Measurements from ENCODE around the gene PFN4. TPM values are rescaled to one million over a fixed set of nuclear protein-coding genes. Genes with fewer than 3 reads are reported as not detected.

The PFN4 gene
- total and polyA plus RNA-seq, 9 of the 15 experiments (the other 6 are each of a cell fraction or from before 2014, with no cell fraction given), result 0.07 to 0.54 (median 0.31) TPM; not detected in 2

DNA sequence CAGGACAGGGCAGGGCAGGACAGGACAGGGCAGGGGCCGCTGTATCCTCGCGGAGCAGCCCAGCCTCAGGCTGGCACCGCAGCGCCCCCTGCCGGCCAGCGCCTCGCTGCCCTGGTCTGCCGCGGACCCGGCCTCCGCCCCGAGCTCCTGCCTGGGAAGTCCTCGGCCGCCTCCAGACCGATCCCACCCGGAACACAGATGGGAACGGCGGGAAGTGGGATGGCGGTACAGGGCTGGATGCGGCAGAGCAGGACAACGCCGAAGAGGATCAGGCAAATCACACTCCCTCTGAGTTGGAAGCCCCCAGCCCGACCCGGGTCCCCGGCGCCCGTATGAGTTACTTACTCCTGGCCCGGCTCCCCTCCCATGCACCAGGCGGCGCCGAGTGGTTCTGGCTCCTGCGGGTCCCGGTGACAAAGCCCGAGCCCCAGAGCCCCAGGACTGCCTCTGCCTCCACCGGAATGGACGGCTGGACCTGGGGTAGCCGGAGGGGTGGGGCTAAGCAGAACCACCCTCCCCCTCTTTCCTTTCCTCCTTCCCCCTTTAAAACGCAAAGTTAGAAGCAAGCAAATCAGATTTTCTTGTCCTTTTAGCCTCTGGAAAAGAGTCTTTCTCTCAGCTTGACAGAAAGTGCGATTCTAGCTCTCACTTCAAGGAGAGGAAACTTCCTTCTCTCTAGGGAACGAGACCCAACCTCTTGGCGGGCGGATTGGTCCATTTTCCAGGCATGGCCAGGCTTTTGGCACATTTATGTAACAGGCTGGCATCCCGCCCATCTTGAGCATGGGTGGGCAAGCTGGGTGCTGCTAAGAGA, 38.5 kb downstream of the PFN4 start, which contains the start of gene TP53I3 (continued):
- TF ChIP-seq, protein P1, sequence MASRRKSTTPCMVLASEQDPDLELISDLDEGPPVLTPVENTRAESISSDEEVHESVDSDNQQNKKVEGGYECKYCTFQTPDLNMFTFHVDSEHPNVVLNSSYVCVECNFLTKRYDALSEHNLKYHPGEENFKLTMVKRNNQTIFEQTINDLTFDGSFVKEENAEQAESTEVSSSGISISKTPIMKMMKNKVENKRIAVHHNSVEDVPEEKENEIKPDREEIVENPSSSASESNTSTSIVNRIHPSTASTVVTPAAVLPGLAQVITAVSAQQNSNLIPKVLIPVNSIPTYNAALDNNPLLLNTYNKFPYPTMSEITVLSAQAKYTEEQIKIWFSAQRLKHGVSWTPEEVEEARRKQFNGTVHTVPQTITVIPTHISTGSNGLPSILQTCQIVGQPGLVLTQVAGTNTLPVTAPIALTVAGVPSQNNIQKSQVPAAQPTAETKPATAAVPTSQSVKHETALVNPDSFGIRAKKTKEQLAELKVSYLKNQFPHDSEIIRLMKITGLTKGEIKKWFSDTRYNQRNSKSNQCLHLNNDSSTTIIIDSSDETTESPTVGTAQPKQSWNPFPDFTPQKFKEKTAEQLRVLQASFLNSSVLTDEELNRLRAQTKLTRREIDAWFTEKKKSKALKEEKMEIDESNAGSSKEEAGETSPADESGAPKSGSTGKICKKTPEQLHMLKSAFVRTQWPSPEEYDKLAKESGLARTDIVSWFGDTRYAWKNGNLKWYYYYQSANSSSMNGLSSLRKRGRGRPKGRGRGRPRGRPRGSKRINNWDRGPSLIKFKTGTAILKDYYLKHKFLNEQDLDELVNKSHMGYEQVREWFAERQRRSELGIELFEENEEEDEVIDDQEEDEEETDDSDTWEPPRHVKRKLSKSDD (conservative IDR thresholded peaks at IDR 0.05; ENCODE audit: low read length), result no peak
- TF ChIP-seq, protein P2, sequence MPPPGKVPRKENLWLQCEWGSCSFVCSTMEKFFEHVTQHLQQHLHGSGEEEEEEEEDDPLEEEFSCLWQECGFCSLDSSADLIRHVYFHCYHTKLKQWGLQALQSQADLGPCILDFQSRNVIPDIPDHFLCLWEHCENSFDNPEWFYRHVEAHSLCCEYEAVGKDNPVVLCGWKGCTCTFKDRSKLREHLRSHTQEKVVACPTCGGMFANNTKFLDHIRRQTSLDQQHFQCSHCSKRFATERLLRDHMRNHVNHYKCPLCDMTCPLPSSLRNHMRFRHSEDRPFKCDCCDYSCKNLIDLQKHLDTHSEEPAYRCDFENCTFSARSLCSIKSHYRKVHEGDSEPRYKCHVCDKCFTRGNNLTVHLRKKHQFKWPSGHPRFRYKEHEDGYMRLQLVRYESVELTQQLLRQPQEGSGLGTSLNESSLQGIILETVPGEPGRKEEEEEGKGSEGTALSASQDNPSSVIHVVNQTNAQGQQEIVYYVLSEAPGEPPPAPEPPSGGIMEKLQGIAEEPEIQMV (tag; conservative IDR thresholded peaks at IDR 0.05; ENCODE audit: low read depth), result 0 out of 2 replicates have a peak, but pooled peaks have one; percentile 57
- no peak for TF ChIP-seq MTF1 (CRISPR knock-in tag; IDR thresholded peaks at IDR 0.05; ENCODE audit: borderline replicate concordance)
- no peak for TF ChIP-seq SETDB1 (IDR thresholded peaks at IDR 0.05; ENCODE audit: low read length)
- peak; percentile 74 for TF ChIP-seq SMAD4 (CRISPR knock-in tag; conservative IDR thresholded peaks at IDR 0.05)
- TF ChIP-seq, protein P3, sequence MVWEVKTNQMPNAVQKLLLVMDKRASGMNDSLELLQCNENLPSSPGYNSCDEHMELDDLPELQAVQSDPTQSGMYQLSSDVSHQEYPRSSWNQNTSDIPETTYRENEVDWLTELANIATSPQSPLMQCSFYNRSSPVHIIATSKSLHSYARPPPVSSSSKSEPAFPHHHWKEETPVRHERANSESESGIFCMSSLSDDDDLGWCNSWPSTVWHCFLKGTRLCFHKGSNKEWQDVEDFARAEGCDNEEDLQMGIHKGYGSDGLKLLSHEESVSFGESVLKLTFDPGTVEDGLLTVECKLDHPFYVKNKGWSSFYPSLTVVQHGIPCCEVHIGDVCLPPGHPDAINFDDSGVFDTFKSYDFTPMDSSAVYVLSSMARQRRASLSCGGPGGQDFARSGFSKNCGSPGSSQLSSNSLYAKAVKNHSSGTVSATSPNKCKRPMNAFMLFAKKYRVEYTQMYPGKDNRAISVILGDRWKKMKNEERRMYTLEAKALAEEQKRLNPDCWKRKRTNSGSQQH (CRISPR knock-in tag; IDR thresholded peaks at IDR 0.05), result no peak
- TF ChIP-seq TEAD2 (tag; IDR thresholded peaks at IDR 0.05), result no peak
- TF ChIP-seq RAD51 (IDR thresholded peaks at IDR 0.05; ENCODE audit: borderline replicate concordance, low read depth), result peak; percentile 5; the same call in 1 of the 2 replicates
- TF ChIP-seq ZNF274 (IDR thresholded peaks at IDR 0.05; ENCODE audit: borderline replicate concordance, low read depth, low read length), result no peak
- TF ChIP-seq, protein P4, sequence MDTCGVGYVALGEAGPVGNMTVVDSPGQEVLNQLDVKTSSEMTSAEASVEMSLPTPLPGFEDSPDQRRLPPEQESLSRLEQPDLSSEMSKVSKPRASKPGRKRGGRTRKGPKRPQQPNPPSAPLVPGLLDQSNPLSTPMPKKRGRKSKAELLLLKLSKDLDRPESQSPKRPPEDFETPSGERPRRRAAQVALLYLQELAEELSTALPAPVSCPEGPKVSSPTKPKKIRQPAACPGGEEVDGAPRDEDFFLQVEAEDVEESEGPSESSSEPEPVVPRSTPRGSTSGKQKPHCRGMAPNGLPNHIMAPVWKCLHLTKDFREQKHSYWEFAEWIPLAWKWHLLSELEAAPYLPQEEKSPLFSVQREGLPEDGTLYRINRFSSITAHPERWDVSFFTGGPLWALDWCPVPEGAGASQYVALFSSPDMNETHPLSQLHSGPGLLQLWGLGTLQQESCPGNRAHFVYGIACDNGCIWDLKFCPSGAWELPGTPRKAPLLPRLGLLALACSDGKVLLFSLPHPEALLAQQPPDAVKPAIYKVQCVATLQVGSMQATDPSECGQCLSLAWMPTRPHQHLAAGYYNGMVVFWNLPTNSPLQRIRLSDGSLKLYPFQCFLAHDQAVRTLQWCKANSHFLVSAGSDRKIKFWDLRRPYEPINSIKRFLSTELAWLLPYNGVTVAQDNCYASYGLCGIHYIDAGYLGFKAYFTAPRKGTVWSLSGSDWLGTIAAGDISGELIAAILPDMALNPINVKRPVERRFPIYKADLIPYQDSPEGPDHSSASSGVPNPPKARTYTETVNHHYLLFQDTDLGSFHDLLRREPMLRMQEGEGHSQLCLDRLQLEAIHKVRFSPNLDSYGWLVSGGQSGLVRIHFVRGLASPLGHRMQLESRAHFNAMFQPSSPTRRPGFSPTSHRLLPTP (IDR thresholded peaks at IDR 0.05; ENCODE audit: borderline replicate concordance, extremely low read depth, insufficient read length), result no peak
- TF ChIP-seq CXXC5 (CRISPR knock-in tag; IDR thresholded peaks at IDR 0.05), result peak; percentile 60; the same call in 1 of the 2 replicates
- no peak for TF ChIP-seq PCBP2 (IDR thresholded peaks at IDR 0.05; ENCODE audit: low read depth, low read length, poor library complexity, severe bottlenecking)
- no peak for TF ChIP-seq ZBED1 (IDR thresholded peaks at IDR 0.05)
- TF ChIP-seq PRMT5 (CRISPR knock-in tag; IDR thresholded peaks at IDR 0.05), result no peak
- no peak for TF ChIP-seq PTTG1 (tag; IDR thresholded peaks at IDR 0.05; ENCODE audit: low read depth)
- peak; percentile 61 for TF ChIP-seq FOSL1 (tag; conservative IDR thresholded peaks at IDR 0.05)
- no peak for TF ChIP-seq ZNF23 (CRISPR knock-in tag; IDR thresholded peaks at IDR 0.05)
- TF ChIP-seq SMARCC2 (IDR thresholded peaks at IDR 0.05; ENCODE audit: low read depth), result no peak
